ENCODE results near the gene DIPK1C. TPM values are rescaled to one million over a fixed set of nuclear protein-coding genes. Genes with fewer than 3 reads are reported as not detected.

Gene DIPK1C
- total RNA-seq, 4 donors from 2014 or later: 0.13 to 0.42 TPM; not detected in 2

GRCh38 chr18:74413836-74414235 lies 43.3 kb downstream of the DIPK1C start:
- Histone ChIP-seq H3K9me3 (no peaks in the 10 kb centered on the region), H3K36me3 (no peaks in the 10 kb centered on the region), H3K27me3 (peaks cover 32% of the 10 kb centered on the region), H3K4me1 (no peaks in the 10 kb centered on the region), H3K27ac (no peak overlapping the region), H3K4me3 (no peak overlapping the region)
- TF ChIP-seq POLR2AphosphoS5 (IDR thresholded peaks at IDR 0.05) (no peak), CTCF (IDR thresholded peaks at IDR 0.05) (no peak), EP300 (IDR thresholded peaks at IDR 0.05) (no peak), POLR2A (IDR thresholded peaks at IDR 0.05) (no peak)
- WGBS, 2 donors (ENCODE audit: low coverage in 1 of 2): 84 to 100% methylated on average over 4 of the region's 7 CpGs
- ATAC-seq: no peak

- WGBS, 2 donors (ENCODE audit: low coverage in 1 of 2): 63% methylated on average over 8 of the region's 21 CpGs
- ATAC-seq: no peak
- Histone ChIP-seq H3K27ac (no peak overlapping the region), H3K9me3 (no peaks in the 10 kb centered on the region), H3K27me3 (peaks cover 36% of the 10 kb centered on the region), H3K4me3 (no peak overlapping the region), H3K4me1 (no peaks in the 10 kb centered on the region), H3K36me3 (no peaks in the 10 kb centered on the region)
- TF ChIP-seq POLR2A (IDR thresholded peaks at IDR 0.05): no peak
- TF ChIP-seq POLR2AphosphoS5 (IDR thresholded peaks at IDR 0.05): no peak
- no peak for TF ChIP-seq EP300 (IDR thresholded peaks at IDR 0.05)
- TF ChIP-seq CTCF (IDR thresholded peaks at IDR 0.05): no peak
Measured at GRCh38 chr18:74412116-74412880, 44.8 kb downstream of the DIPK1C start.

GRCh38 chr18:74411475-74411874 lies 45.6 kb downstream of the DIPK1C start:
- H3K36me3 ChIP-seq: no peaks in the 10 kb centered on the region
- no peak overlapping the region for H3K27ac ChIP-seq
- no peak for TF ChIP-seq CTCF (IDR thresholded peaks at IDR 0.05)
- no peak for TF ChIP-seq POLR2AphosphoS5 (IDR thresholded peaks at IDR 0.05)
- TF ChIP-seq POLR2A (IDR thresholded peaks at IDR 0.05): no peak
- TF ChIP-seq EP300 (IDR thresholded peaks at IDR 0.05): no peak
- H3K9me3 ChIP-seq: no peaks in the 10 kb centered on the region
- H3K27me3 ChIP-seq: peaks cover 36% of the 10 kb centered on the region
- no peaks in the 10 kb centered on the region for H3K4me1 ChIP-seq
- H3K4me3 ChIP-seq: no peak overlapping the region
- no peak for ATAC-seq
- 76 to 82% methylated on average over 4 to 7 of the region's 9 CpGs for whole genome bisulfite sequencing, 2 donors (ENCODE audit: low coverage in 1 of 2)

GRCh38 chr18:74410441-74410992 lies 46.6 kb downstream of the DIPK1C start:
- no peak for ATAC-seq
- Histone ChIP-seq H3K27ac (no peak overlapping the region), H3K4me1 (no peaks in the 10 kb centered on the region), H3K27me3 (peaks cover 36% of the 10 kb centered on the region), H3K4me3 (no peak overlapping the region), H3K36me3 (no peaks in the 10 kb centered on the region), H3K9me3 (no peaks in the 10 kb centered on the region)
- WGBS, 2 donors (ENCODE audit: low coverage in 1 of 2): 10 to 60% methylated on average over 1 to 7 of the region's 8 CpGs
- TF ChIP-seq CTCF (IDR thresholded peaks at IDR 0.05) (no peak), POLR2AphosphoS5 (IDR thresholded peaks at IDR 0.05) (no peak), POLR2A (IDR thresholded peaks at IDR 0.05) (no peak), EP300 (IDR thresholded peaks at IDR 0.05) (no peak)

GRCh38 chr18:74407888-74408287 lies 49.2 kb downstream of the DIPK1C start:
- no peaks in the 10 kb centered on the region for H3K9me3 ChIP-seq
- no peaks in the 10 kb centered on the region for H3K4me1 ChIP-seq
- H3K27ac ChIP-seq: no peak overlapping the region
- peaks cover 29% of the 10 kb centered on the region for H3K27me3 ChIP-seq
- TF ChIP-seq POLR2A (IDR thresholded peaks at IDR 0.05) (no peak), POLR2AphosphoS5 (IDR thresholded peaks at IDR 0.05) (no peak), EP300 (IDR thresholded peaks at IDR 0.05) (no peak), CTCF (IDR thresholded peaks at IDR 0.05) (no peak)
- no peak overlapping the region for H3K4me3 ChIP-seq
- no peak for ATAC-seq
- no peaks in the 10 kb centered on the region for H3K36me3 ChIP-seq
- WGBS, 2 donors (ENCODE audit: low coverage in 1 of 2): 15% methylated on average over 2 of the region's 2 CpGs

Data from gastroesophageal sphincter (tissue), 4 donors.